Activated B cell treated with CpG ODN at 0.5 μM for 24 hours (primary cell): Measurements from ENCODE around the gene IL20. TPM values are rescaled to one million over a fixed set of nuclear protein-coding genes. Genes with fewer than 3 reads are reported as not detected.
"Not testable (repeated sequence)": the region's sequence is repeated elsewhere in the genome, so short reads cannot be mapped to it uniquely, and the experiment has no call there.

Experiments
- ATAC-seq: fragments of 200-7000 bp; cut with Tn5 transposase; one replicate; pipeline ENCODE4 v1.10.0; 2021; ENCODE audit warnings: low read depth, mild to moderate bottlenecking, moderate library complexity
- CTCF ChIA-PET: fragments of 350-600 bp; sonication (Branson Sonifier 250); formaldehyde crosslinking; loops from one replicate; lab custom pipeline; 2021; ENCODE audit warnings: antibody characterized with exemption; lab: Charles Lee
- POLR2A ChIA-PET: fragments of 350-600 bp; sonication (Branson Sonifier 250); formaldehyde crosslinking; loops from one replicate; lab custom pipeline; 2021; ENCODE audit warnings: antibody characterized with exemption; lab: Charles Lee
- DNase-seq: peaks from one replicate; pipeline ENCODE4 v3.0.0; 2022
- H3K27ac Mint-ChIP-seq: one replicate; pipeline ENCODE4 v1.8.0; 2020; ENCODE audit warnings: mixed read lengths
- H3K27me3 Mint-ChIP-seq: one replicate; pipeline ENCODE4 v1.8.0; 2021; ENCODE audit warnings: mixed read lengths
- H3K36me3 Mint-ChIP-seq: one replicate; pipeline ENCODE4 v1.8.0; 2021; ENCODE audit warnings: low read depth, mixed read lengths
- H3K4me1 Mint-ChIP-seq: one replicate; pipeline ENCODE4 v1.8.0; 2021; ENCODE audit warnings: mixed read lengths
- H3K4me3 Mint-ChIP-seq: one replicate; pipeline ENCODE4 v1.8.0; 2020; ENCODE audit warnings: mild to moderate bottlenecking, mixed read lengths
- H3K9me3 Mint-ChIP-seq: one replicate; pipeline ENCODE4 v1.8.0; 2020; ENCODE audit warnings: mixed read lengths
- intact Hi-C: fragments of 100-400 bp; cut with micrococcal nuclease; formaldehyde crosslinking; loops from one replicate; pipeline ENCODE4 v1.15.1; 2024
- total RNA-seq: library from RNA; stranded (reverse); gene quantifications from 2 replicates; pipeline ENCODE4 v1.2.3, GENCODE V29; 2022
- TF ChIP-seq, protein P1 (sequence below): fragments of 200-600 bp; IDR thresholded peaks from one replicate; pipeline ENCODE4 v1.8.0; 2022; ENCODE audit warnings: antibody characterized with exemption, mild to moderate bottlenecking

Gene IL20
- total RNA-seq, 1 donor from 2014 or later = not detected

DNA sequence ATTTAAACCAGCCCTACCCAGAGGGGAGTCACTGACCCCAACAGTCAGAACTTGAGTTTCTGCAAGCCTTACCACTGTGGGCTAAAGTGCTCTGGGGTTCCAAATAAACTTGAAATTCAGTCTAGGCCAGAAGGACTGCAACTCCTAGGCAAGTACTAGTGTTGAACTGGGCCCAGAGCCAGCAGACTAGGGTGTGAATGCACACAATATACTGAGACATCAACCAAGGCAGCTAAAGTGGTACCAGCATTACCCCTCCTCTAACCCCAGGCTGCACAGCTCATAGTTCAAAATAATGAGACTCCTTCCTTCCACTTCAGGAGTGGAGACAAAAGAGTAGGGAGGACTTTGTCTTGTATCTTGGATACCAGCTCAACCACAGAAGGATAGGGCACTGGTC is 18.9 kb upstream of the IL20 start:
- ATAC-seq (no peak), DNase-seq (no peak)
- ChIA-PET CTCF (interaction anchor here (0.6 to 2.0 kb wide), 2 partner anchors 11 to 71 kb away, joined by 3 to 6 read pairs; no protein-coding TSS in a partner anchor), POLR2A (no interaction called here)
- TF ChIP-seq, protein P1, sequence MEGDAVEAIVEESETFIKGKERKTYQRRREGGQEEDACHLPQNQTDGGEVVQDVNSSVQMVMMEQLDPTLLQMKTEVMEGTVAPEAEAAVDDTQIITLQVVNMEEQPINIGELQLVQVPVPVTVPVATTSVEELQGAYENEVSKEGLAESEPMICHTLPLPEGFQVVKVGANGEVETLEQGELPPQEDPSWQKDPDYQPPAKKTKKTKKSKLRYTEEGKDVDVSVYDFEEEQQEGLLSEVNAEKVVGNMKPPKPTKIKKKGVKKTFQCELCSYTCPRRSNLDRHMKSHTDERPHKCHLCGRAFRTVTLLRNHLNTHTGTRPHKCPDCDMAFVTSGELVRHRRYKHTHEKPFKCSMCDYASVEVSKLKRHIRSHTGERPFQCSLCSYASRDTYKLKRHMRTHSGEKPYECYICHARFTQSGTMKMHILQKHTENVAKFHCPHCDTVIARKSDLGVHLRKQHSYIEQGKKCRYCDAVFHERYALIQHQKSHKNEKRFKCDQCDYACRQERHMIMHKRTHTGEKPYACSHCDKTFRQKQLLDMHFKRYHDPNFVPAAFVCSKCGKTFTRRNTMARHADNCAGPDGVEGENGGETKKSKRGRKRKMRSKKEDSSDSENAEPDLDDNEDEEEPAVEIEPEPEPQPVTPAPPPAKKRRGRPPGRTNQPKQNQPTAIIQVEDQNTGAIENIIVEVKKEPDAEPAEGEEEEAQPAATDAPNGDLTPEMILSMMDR = no peak
- no peak overlapping the region for H3K4me3 Mint-ChIP-seq
- no peaks in the 10 kb centered on the region for H3K4me1 Mint-ChIP-seq
- intact Hi-C loops = no loop called here
- H3K27ac Mint-ChIP-seq = no peak overlapping the region
- H3K27me3 Mint-ChIP-seq = peaks cover 8% of the 10 kb centered on the region
- no peaks in the 10 kb centered on the region for H3K9me3 Mint-ChIP-seq
- H3K36me3 Mint-ChIP-seq = no peaks in the 10 kb centered on the region

DNA sequence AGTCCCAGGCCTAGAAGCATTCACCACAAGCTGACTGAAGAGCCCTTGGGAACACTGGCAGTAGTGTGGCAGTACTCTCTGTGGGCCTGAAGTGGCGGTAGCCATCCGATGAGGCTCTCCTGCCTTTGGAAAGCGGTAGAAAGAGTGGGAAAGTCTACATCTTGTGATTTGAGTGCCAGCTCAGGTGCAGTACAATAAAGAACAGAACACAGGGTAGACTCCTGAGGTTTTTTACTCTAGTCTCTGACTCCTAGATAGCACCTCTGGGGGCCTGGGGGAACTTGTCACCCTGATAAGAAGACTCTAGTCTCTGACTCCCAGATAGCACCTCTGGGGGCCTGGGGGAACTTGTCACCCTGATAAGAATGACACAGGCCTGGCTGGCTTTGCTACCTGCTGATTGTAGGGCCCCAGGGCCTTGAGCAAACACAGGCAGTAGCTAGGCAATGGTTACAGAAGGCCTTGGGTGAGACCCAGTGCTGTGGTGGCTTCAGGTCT is 18.0 kb upstream of the IL20 start:
- TF ChIP-seq, protein P1 = no peak
- H3K4me3 Mint-ChIP-seq = no peak overlapping the region
- POLR2A ChIA-PET = no interaction called here
- no peak for ATAC-seq
- H3K4me1 Mint-ChIP-seq = no peaks in the 10 kb centered on the region
- intact Hi-C loops = no loop called here
- CTCF ChIA-PET = interaction anchor here (1.0 to 2.0 kb wide), 3 partner anchors 10 to 134 kb away, joined by 4 to 6 read pairs (median 5); no protein-coding TSS in a partner anchor
- H3K27ac Mint-ChIP-seq = no peak overlapping the region
- peaks cover 8% of the 10 kb centered on the region for H3K27me3 Mint-ChIP-seq
- no peak for DNase-seq
- H3K36me3 Mint-ChIP-seq = no peaks in the 10 kb centered on the region
- no peaks in the 10 kb centered on the region for H3K9me3 Mint-ChIP-seq

DNA sequence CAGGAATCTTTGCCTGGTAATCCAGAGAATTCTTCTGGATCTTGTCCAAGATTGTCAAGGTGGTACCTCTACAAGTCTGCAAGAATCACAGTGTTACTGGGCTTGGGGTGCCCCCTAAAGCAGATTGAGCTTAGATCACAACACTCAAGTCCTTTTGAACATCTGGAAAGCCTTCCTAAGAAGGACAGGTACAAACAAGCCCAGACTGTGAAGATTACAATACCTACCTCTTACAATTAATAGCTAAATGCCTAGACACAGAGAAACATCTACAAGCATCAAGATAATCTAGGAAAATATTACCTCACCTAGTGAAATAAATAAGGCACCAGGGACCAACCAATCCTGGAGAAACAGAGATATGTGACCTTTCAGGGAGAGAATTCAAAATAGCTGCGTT is 17.5 kb upstream of the IL20 start:
- no peaks in the 10 kb centered on the region for H3K9me3 Mint-ChIP-seq
- no peaks in the 10 kb centered on the region for H3K4me1 Mint-ChIP-seq
- POLR2A ChIA-PET = interaction anchor here (0.9 kb wide), 1 partner anchor 13 kb away, joined by 3 read pairs; no protein-coding TSS in a partner anchor
- no peak overlapping the region for H3K27ac Mint-ChIP-seq
- TF ChIP-seq, protein P1 = no peak
- no peak for ATAC-seq
- H3K36me3 Mint-ChIP-seq = no peaks in the 10 kb centered on the region
- no peak for DNase-seq
- intact Hi-C loops = no loop called here
- CTCF ChIA-PET = interaction anchor here (1.0 to 2.0 kb wide), 3 partner anchors 9 to 134 kb away, joined by 4 to 6 read pairs (median 5); no protein-coding TSS in a partner anchor
- H3K4me3 Mint-ChIP-seq = no peak overlapping the region
- H3K27me3 Mint-ChIP-seq = peaks cover 8% of the 10 kb centered on the region

DNA sequence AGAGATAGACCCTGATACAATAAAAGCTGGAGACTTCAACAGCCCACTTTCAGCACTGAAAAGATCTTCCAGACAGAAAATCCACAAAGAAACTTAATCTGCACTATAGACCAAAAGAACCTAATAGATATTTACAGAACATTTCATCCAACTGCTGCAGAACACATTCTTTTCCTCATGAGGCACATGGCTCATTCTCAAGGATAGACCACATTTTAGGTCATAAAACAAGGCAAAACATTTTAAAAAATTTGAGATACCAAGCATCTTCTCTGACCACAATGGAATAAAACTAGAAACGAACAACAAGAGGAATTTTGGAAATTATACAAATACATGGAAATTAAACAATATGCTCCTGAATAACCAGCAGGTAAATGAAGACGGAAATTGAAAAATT is 15.0 kb upstream of the IL20 start:
- Mint-ChIP-seq H3K4me3 (no peak overlapping the region), H3K27me3 (peaks cover 8% of the 10 kb centered on the region), H3K27ac (no peak overlapping the region), H3K36me3 (no peaks in the 10 kb centered on the region), H3K4me1 (no peaks in the 10 kb centered on the region), H3K9me3 (peaks cover 3% of the 10 kb centered on the region)
- DNase-seq = no peak
- ATAC-seq = no peak
- ChIA-PET POLR2A (no interaction called here), CTCF (no interaction called here)
- TF ChIP-seq, protein P1 = no peak
- intact Hi-C loops = no loop called here

DNA sequence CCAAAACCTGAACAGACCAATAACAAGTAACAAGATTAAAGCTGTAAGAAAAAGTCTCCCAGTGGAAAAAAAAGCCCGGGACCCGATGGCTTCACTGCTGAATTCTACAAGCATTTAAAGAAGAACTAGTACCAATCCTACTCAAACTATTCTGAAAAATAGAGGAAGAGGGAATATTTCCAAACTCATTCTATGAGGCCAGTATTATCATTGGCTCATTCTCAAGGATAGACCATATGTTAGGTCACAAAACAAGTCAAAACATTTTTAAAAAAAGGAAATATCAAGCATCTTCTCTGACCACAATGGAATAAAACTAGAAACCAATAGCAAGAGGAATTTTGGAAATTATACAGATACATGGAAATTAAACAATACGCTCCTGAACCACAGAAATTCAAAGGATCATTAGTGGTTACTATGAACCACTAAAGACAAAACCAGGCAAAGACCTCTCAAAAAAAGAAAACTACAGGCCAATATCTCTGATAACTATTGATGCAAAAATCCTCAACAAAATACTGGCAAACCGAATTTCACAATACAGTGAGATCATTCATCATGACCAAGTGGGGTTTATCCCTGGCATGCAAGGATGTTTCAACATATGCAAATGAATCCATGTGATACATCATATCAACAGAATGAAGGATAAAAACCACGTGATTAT is 13.9 kb upstream of the IL20 start:
- Mint-ChIP-seq H3K4me3 (no peak overlapping the region), H3K27me3 (peaks cover 8% of the 10 kb centered on the region), H3K27ac (no peak overlapping the region), H3K4me1 (no peaks in the 10 kb centered on the region), H3K36me3 (no peaks in the 10 kb centered on the region), H3K9me3 (peaks cover 3% of the 10 kb centered on the region)
- intact Hi-C loops = no loop called here
- POLR2A ChIA-PET = no interaction called here
- CTCF ChIA-PET = no interaction called here
- no peak for ATAC-seq
- no peak for DNase-seq
- TF ChIP-seq, protein P1 = no peak

DNA sequence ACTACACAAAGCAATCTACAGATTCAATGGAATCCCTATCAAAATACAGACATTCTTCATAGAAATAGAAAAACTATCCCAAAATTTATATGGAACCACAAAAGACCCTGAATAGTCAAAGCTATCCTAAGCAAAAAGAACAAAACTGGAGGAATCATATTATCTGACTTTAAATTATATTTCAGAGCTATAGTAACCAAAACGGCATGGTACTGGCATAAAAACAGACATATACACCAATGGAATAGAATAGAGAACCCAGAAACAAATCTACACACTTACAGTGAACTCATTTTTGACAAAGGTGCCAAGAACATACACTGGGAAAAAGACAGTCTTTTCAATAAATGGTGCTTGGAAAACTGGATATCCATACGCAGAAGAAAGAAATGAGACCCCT is 12.8 kb upstream of the IL20 start:
- H3K4me1 Mint-ChIP-seq, H3K27me3 Mint-ChIP-seq, ATAC-seq, H3K4me3 Mint-ChIP-seq, DNase-seq, POLR2A ChIA-PET, intact Hi-C loops, CTCF ChIA-PET, H3K27ac Mint-ChIP-seq, H3K36me3 Mint-ChIP-seq, H3K9me3 Mint-ChIP-seq: not testable (repeated sequence)

DNA sequence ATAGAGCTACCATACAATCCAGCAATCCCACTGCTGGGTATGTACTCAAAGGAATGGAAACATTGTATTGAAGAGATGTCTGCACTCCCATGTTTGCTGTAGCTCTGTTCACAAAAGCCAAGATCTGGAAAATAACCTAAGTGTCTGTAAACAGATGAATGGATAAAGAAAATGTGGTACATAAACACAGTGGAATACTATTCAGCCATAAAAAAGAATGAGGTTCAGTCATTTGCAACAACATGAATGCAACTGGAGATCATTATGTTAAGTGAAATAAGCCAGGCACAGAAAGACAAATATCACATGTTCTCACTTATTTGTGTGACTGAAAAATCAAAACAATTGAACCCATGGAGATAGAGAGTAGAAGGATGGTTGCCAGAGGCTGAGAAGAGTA is 11.7 kb upstream of the IL20 start:
- H3K9me3 Mint-ChIP-seq, H3K27ac Mint-ChIP-seq, ATAC-seq, POLR2A ChIA-PET, CTCF ChIA-PET, H3K36me3 Mint-ChIP-seq, H3K4me3 Mint-ChIP-seq, H3K4me1 Mint-ChIP-seq, H3K27me3 Mint-ChIP-seq, DNase-seq, intact Hi-C loops: not testable (repeated sequence)
